Hepatocyte (in vitro differentiated cells): ENCODE data around the gene PLA2G4E.

Source experiments
- EZH2 ChIP-seq: fragments of 200-600 bp; sonication (generic); IDR thresholded peaks from 2 replicates; pipeline ENCODE4 v1.6.1; 2016; ENCODE audit warnings: antibody characterized with exemption, mild to moderate bottlenecking, borderline replicate concordance
- EZH2phosphoT487 ChIP-seq: fragments of 200-600 bp; sonication (generic); IDR thresholded peaks from one replicate; pipeline ENCODE4 v1.6.1; 2018; ENCODE audit warnings: antibody characterized with exemption, mild to moderate bottlenecking, low read depth, moderate library complexity; ENCODE audit not compliant: unreplicated experiment, severe bottlenecking
- TF ChIP-seq, protein P1 (sequence below): fragments of 200-600 bp; sonication (generic); IDR thresholded peaks from 2 replicates; pipeline ENCODE4 v1.5.1; 2016; ENCODE audit warnings: antibody characterized with exemption, mild to moderate bottlenecking; ENCODE audit not compliant: poor library complexity

DNA sequence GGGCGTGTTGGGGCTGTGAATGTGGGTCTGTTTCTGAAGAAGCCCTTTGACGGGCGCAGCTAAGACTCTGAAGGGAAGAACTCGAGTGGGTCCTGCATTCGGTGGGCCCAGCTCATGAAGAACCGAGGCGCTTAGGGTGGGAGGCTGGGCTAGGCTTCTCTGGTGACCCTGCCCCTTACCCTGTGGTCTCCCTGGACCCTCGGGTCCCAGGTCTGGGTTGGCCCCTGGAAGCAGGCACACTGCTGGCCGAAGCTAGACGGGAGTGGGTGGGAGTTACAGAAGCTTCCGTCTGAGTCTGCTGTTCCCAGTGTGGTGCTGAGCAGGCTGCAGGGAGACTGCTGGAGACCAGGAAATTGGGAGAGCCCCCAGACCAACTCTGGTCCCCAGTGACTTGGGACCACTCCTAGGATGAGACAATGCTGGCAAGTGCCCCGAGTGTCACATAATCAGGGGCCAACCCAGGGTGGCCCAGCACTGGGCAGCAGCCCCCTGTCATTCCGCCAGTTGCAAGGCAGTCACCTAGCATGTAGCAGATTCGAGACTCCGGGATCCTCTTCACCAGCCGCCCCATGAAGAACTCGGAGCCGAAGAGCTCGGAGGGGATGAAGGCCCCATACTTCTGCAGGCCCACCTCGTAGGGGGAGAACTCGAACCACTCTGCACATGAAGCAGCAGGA is 31.8 kb downstream of the PLA2G4E start:
- TF ChIP-seq, protein P1, sequence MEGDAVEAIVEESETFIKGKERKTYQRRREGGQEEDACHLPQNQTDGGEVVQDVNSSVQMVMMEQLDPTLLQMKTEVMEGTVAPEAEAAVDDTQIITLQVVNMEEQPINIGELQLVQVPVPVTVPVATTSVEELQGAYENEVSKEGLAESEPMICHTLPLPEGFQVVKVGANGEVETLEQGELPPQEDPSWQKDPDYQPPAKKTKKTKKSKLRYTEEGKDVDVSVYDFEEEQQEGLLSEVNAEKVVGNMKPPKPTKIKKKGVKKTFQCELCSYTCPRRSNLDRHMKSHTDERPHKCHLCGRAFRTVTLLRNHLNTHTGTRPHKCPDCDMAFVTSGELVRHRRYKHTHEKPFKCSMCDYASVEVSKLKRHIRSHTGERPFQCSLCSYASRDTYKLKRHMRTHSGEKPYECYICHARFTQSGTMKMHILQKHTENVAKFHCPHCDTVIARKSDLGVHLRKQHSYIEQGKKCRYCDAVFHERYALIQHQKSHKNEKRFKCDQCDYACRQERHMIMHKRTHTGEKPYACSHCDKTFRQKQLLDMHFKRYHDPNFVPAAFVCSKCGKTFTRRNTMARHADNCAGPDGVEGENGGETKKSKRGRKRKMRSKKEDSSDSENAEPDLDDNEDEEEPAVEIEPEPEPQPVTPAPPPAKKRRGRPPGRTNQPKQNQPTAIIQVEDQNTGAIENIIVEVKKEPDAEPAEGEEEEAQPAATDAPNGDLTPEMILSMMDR = no peak
- TF ChIP-seq EZH2 (no peak), EZH2phosphoT487 (no peak)
